ENCODE results near the gene TTLL5.

Gene TTLL5

GRCh38 chr14:75660630-75661498 lies at the start of gene TTLL5, which contains the start of gene ERG28:
TSS of gene TTLL5 (plus strand) at chr14:75661246. CDS start at chr14:75663150, 1,904 bp downstream.
TSS of gene ERG28 (minus strand) at chr14:75660876. CDS start at chr14:75657502, 3,374 bp downstream.
- Histone ChIP-seq H2AFZ (ENCODE audit: low read depth) (peak within 1 kb of the TSS; percentile 69), H3K4me1 (ENCODE audit: low read depth, poor library complexity, severe bottlenecking) (peaks cover 6% of the 10 kb centered on the region), H3K36me3 (ENCODE audit: insufficient read depth) (no peaks in the 10 kb centered on the region), H3K27ac (peak within 1 kb of the TSS; percentile 63), H3K4me3 (IDR thresholded peaks at IDR 0.05; ENCODE audit: insufficient read depth, low read depth, low read length) (no peak within 1 kb of the TSS), H3K27me3 (ENCODE audit: insufficient read depth, low read depth) (no peaks in the 10 kb centered on the region), H4K20me1 (ENCODE audit: insufficient read depth) (no peaks in the 10 kb centered on the region), H3K9ac (peak within 1 kb of the TSS; percentile 76), H3K4me2 (peak within 1 kb of the TSS; percentile 80), H3K79me2 (ENCODE audit: insufficient read depth, low read depth) (no peaks in the 10 kb centered on the region)
- no peak for TF ChIP-seq CTCF (conservative IDR thresholded peaks at IDR 0.05; ENCODE audit: low read depth, low read length)

GRCh38 chr14:75612157-75612556 lies 48.9 kb upstream of the TTLL5 start:
- no peak overlapping the region for H2AFZ ChIP-seq (ENCODE audit: low read depth)
- H3K9ac ChIP-seq = no peak overlapping the region
- H3K4me1 ChIP-seq (ENCODE audit: low read depth, poor library complexity, severe bottlenecking) = no peaks in the 10 kb centered on the region
- no peaks in the 10 kb centered on the region for H4K20me1 ChIP-seq (ENCODE audit: insufficient read depth)
- no peak for TF ChIP-seq CTCF (conservative IDR thresholded peaks at IDR 0.05; ENCODE audit: low read depth, low read length)
- H3K4me3 ChIP-seq (IDR thresholded peaks at IDR 0.05; ENCODE audit: insufficient read depth, low read depth, low read length) = no peak overlapping the region
- no peaks in the 10 kb centered on the region for H3K27me3 ChIP-seq (ENCODE audit: insufficient read depth, low read depth)
- no peaks in the 10 kb centered on the region for H3K36me3 ChIP-seq (ENCODE audit: insufficient read depth)
- no peak overlapping the region for H3K27ac ChIP-seq
- H3K4me2 ChIP-seq = no peak overlapping the region
- no peaks in the 10 kb centered on the region for H3K79me2 ChIP-seq (ENCODE audit: insufficient read depth, low read depth)

GRCh38 chr14:75614179-75614578 lies 46.9 kb upstream of the TTLL5 start:
- H3K27me3 ChIP-seq (ENCODE audit: insufficient read depth, low read depth) = no peaks in the 10 kb centered on the region
- H3K4me3 ChIP-seq (IDR thresholded peaks at IDR 0.05; ENCODE audit: insufficient read depth, low read depth, low read length) = no peak overlapping the region
- no peak overlapping the region for H3K9ac ChIP-seq
- H3K27ac ChIP-seq = no peak overlapping the region
- no peaks in the 10 kb centered on the region for H3K36me3 ChIP-seq (ENCODE audit: insufficient read depth)
- H2AFZ ChIP-seq (ENCODE audit: low read depth) = no peak overlapping the region
- no peak for TF ChIP-seq CTCF (conservative IDR thresholded peaks at IDR 0.05; ENCODE audit: low read depth, low read length)
- H3K4me2 ChIP-seq = no peak overlapping the region
- no peaks in the 10 kb centered on the region for H3K4me1 ChIP-seq (ENCODE audit: low read depth, poor library complexity, severe bottlenecking)
- no peaks in the 10 kb centered on the region for H3K79me2 ChIP-seq (ENCODE audit: insufficient read depth, low read depth)
- no peaks in the 10 kb centered on the region for H4K20me1 ChIP-seq (ENCODE audit: insufficient read depth)

GRCh38 chr14:75615200-75615599 lies 45.8 kb upstream of the TTLL5 start:
- Histone ChIP-seq H4K20me1 (ENCODE audit: insufficient read depth) (no peaks in the 10 kb centered on the region), H3K4me3 (IDR thresholded peaks at IDR 0.05; ENCODE audit: insufficient read depth, low read depth, low read length) (no peak overlapping the region), H3K36me3 (ENCODE audit: insufficient read depth) (no peaks in the 10 kb centered on the region), H3K27ac (no peak overlapping the region), H3K4me2 (no peak overlapping the region), H3K27me3 (ENCODE audit: insufficient read depth, low read depth) (no peaks in the 10 kb centered on the region), H3K79me2 (ENCODE audit: insufficient read depth, low read depth) (no peaks in the 10 kb centered on the region), H3K4me1 (ENCODE audit: low read depth, poor library complexity, severe bottlenecking) (no peaks in the 10 kb centered on the region), H3K9ac (no peak overlapping the region), H2AFZ (ENCODE audit: low read depth) (no peak overlapping the region)
- no peak for TF ChIP-seq CTCF (conservative IDR thresholded peaks at IDR 0.05; ENCODE audit: low read depth, low read length)

Measured in KMS-11 (cell line).